ENCODE measurements around the gene CD52.
A peak's percentile ranks its signal among the peaks of the same experiment; 100 is the strongest.
"Not testable (repeated sequence)": the region's sequence is repeated elsewhere in the genome, so short reads cannot be mapped to it uniquely, and the experiment has no call there.

CD52 gene

GRCh38 chr1:26302733-26303405 is 14.9 kb upstream of the CD52 start:
- no peak for DNase-seq

GRCh38 chr1:26305667-26306289 is 12.0 kb upstream of the CD52 start:
- DNase-seq, result no peak

- DNase-seq, result peak; percentile 83
Measured at GRCh38 chr1:26306290-26307229, 11.2 kb upstream of the CD52 start, which contains the start of gene UBXN11. Gene UBXN11, minus strand, starts transcription at chr1:26306636. Its CDS starts 3,753 bp downstream, at chr1:26302883.

- no peak for DNase-seq
Measured at GRCh38 chr1:26307363-26307781, 10.4 kb upstream of the CD52 start.

GRCh38 chr1:26307966-26308899 is 9.5 kb upstream of the CD52 start:
- not testable (repeated sequence) for DNase-seq

- DNase-seq, result no peak
Measured at GRCh38 chr1:26314501-26314900, 3.3 kb upstream of the CD52 start.

- DNase-seq, result no peak
Measured at GRCh38 chr1:26315874-26316850, 1.6 kb upstream of the CD52 start.

GRCh38 chr1:26317146-26317545 is 612 bp upstream of the CD52 start:
- DNase-seq, result no peak

GRCh38 chr1:26318338-26319064 is 743 bp downstream of the CD52 start:
- DNase-seq, result no peak

- DNase-seq, result no peak
Measured at GRCh38 chr1:26320896-26321295, 3.1 kb downstream of the CD52 start.

GRCh38 chr1:26321315-26322041 is 3.7 kb downstream of the CD52 start:
- DNase-seq, result peak; percentile 53

GRCh38 chr1:26322042-26322331 is 4.2 kb downstream of the CD52 start:
- DNase-seq, result no peak

- no peak for DNase-seq
Measured at GRCh38 chr1:26323382-26323781, 5.6 kb downstream of the CD52 start.

- DNase-seq, result no peak
Measured at GRCh38 chr1:26324550-26324949, 6.8 kb downstream of the CD52 start.

GRCh38 chr1:26327956-26328362 is 10.2 kb downstream of the CD52 start:
- DNase-seq, result peak; percentile 57

GRCh38 chr1:26328597-26328996 is 10.8 kb downstream of the CD52 start:
- DNase-seq, result no peak

- not testable (repeated sequence) for DNase-seq
Measured at GRCh38 chr1:26329380-26329779, 11.6 kb downstream of the CD52 start.

- DNase-seq, result no peak
Measured at GRCh38 chr1:26330276-26330675, 12.5 kb downstream of the CD52 start.

- DNase-seq, result not testable (repeated sequence)
Measured at GRCh38 chr1:26333312-26333711, 15.6 kb downstream of the CD52 start.
